K562 (cell line): ENCODE measurements around the gene CDRT4. TPM values are rescaled to one million over a fixed set of nuclear protein-coding genes. Genes with fewer than 3 reads are reported as not detected.

Experiments used
- ATAC-seq: fragments of 200-7000 bp; cut with Tn5 transposase; 3 replicates; pipeline ENCODE4 v1.9.1; 2020; ENCODE audit warnings: moderate library complexity
- BruUV-seq: library from RNA; stranded (reverse); fragments of 400-500 nt; replicated peaks from 2 replicates; lab custom pipeline; 2021; lab: Mats Ljungman, UMichigan
- CTCF ChIA-PET: fragments of 300-600 bp; formaldehyde crosslinking; extraction: SDS; loops from one replicate; lab custom pipeline; 2021; ENCODE audit warnings: low intra/inter-chr PET ratio; lab: Yijun Ruan, JAX
- POLR2A ChIA-PET: fragments of 300-600, 350-650 bp; sonication (Branson Sonifier 250); formaldehyde crosslinking; extraction: SDS; loops from one replicate; lab custom pipeline; 2021; ENCODE audit warnings: antibody characterized with exemption, inconsistent platforms; lab: Yijun Ruan, JAX
- DNase-seq, 4 experiments: peaks; one replicate each; pipeline versions ENCODE4 v3.0.0 to v3.0.0-alpha.2; 2011 to 2018; ENCODE audit warnings: low spot score in 3 of 4, mixed read lengths in 3 of 4; ENCODE audit errors: extremely low read depth in 1 of 4
- FAIRE-seq: peaks from 2 replicates; lab custom pipeline; 2011; peaks lifted over from hg19 to GRCh38; lab: Jason Lieb, UNC
- H2AFZ ChIP-seq: 2 replicates; pipeline ENCODE4 v1.6.0; 2011; ENCODE audit warnings: low read depth, low read length, control low read depth, inconsistent platforms
- H3K27ac ChIP-seq: fragments of 200-600 bp; 3 replicates; pipeline ENCODE4 v1.8.0; 2011; ENCODE audit warnings: low read depth, mild to moderate bottlenecking, control low read depth, inconsistent platforms, low read length, moderate library complexity, mixed read lengths; ENCODE audit errors: extremely low read depth
- H3K27me3 ChIP-seq, 2 experiments: fragments of 300-600 bp in 1 of 2; 2 replicates in 1 of 2; 3 replicates in 1 of 2; pipeline versions ENCODE4 v1.6.0 to v1.8.0; 2011; ENCODE audit warnings: inconsistent platforms in 2 of 2, low read length in 2 of 2, mild to moderate bottlenecking in 1 of 2, mixed read lengths in 1 of 2, moderate library complexity in 1 of 2; ENCODE audit not compliant: control insufficient read depth in 2 of 2, insufficient read depth in 2 of 2
- H3K36me3 ChIP-seq: fragments of 300-600 bp; 3 replicates; pipeline ENCODE4 v1.8.0; 2011; ENCODE audit warnings: mild to moderate bottlenecking, low read length, inconsistent platforms; ENCODE audit not compliant: control insufficient read depth, insufficient read depth
- H3K4me1 ChIP-seq, 2 experiments: fragments of 200-600 bp in 1 of 2; replicated peaks in 1 of 2; 2 replicates in 1 of 2; 3 replicates in 1 of 2; pipeline versions ENCODE4 v1.5.1 to v1.8.0; 2011; ENCODE audit warnings: inconsistent platforms in 2 of 2, low read length in 2 of 2, mild to moderate bottlenecking in 1 of 2, mixed read lengths in 1 of 2, moderate library complexity in 1 of 2; ENCODE audit not compliant: control insufficient read depth in 2 of 2, insufficient read depth in 2 of 2
- H3K4me2 ChIP-seq: 2 replicates; pipeline ENCODE4 v1.6.1; 2011; ENCODE audit warnings: low read length, control low read depth, inconsistent platforms, mixed read lengths; ENCODE audit not compliant: insufficient read depth
- H3K4me3 ChIP-seq: fragments of 200-600 bp; sonication (generic), shearing (Covaris generic); 2 replicates; pipeline ENCODE4 v1.5.1; 2016; ENCODE audit warnings: control low read depth, inconsistent platforms
- H3K79me2 ChIP-seq: fragments of 200-600 bp; 3 replicates; pipeline ENCODE4 v1.8.0; 2011; ENCODE audit warnings: low read length, inconsistent platforms; ENCODE audit not compliant: control insufficient read depth, insufficient read depth
- H3K9ac ChIP-seq, 2 experiments: 2 replicates each; pipeline versions ENCODE4 v1.6.0 to v1.6.1; 2011; ENCODE audit warnings: low read depth in 2 of 2, low read length in 2 of 2, control low read depth in 1 of 2, inconsistent platforms in 1 of 2, mild to moderate bottlenecking in 1 of 2, mixed read lengths in 1 of 2; ENCODE audit not compliant: insufficient read depth in 1 of 2
- H3K9me1 ChIP-seq: one replicate; pipeline ENCODE4 v1.6.0; 2011; ENCODE audit warnings: inconsistent platforms, mild to moderate bottlenecking, low read length, moderate library complexity; ENCODE audit not compliant: control insufficient read depth, insufficient read depth
- H3K9me3 ChIP-seq: replicated peaks from 2 replicates; pipeline ENCODE4 v1.5.1; 2011; ENCODE audit warnings: low read depth, low read length, inconsistent platforms; ENCODE audit not compliant: control insufficient read depth, insufficient read depth
- H4K20me1 ChIP-seq: replicated peaks from 2 replicates; pipeline ENCODE4 v1.6.1; 2011; ENCODE audit warnings: low read length, inconsistent platforms, mixed read lengths; ENCODE audit not compliant: control insufficient read depth, insufficient read depth
- ARHGAP35 ChIP-seq: fragments of 450-650 bp; IDR thresholded peaks from 2 replicates; pipeline ENCODE4 v1.6.1; 2018; ENCODE audit not compliant: partially characterized antibody
- ARID4B ChIP-seq: sonication (generic); formaldehyde crosslinking; IDR thresholded peaks from 2 replicates; pipeline ENCODE4 v1.8.0; 2022; ENCODE audit warnings: mild to moderate bottlenecking, missing genetic modification reagents
- CBX1 ChIP-seq: sonication (generic); IDR thresholded peaks from 2 replicates; pipeline ENCODE4 v1.6.1; 2016; ENCODE audit warnings: antibody characterized with exemption, low read depth, mild to moderate bottlenecking
- ETS2 ChIP-seq: IDR thresholded peaks from 2 replicates; pipeline ENCODE4 v1.6.1; 2016; ENCODE audit warnings: borderline replicate concordance, missing genetic modification characterization, mild to moderate bottlenecking, moderate library complexity, missing compliant biosample characterization; ENCODE audit not compliant: poor library complexity, severe bottlenecking
- HINFP ChIP-seq: fragments of 450-650 bp; conservative IDR thresholded peaks from 2 replicates; pipeline ENCODE4 v1.6.1; 2016; ENCODE audit warnings: missing genetic modification characterization, low read depth, mild to moderate bottlenecking, control low read depth, missing compliant biosample characterization
- HLTF ChIP-seq: fragments of 450-650 bp; IDR thresholded peaks from 2 replicates; pipeline ENCODE4 v1.6.1; 2016
- HMG20A ChIP-seq: fragments of 450-650 bp; formaldehyde crosslinking; conservative IDR thresholded peaks from 2 replicates; pipeline ENCODE4 v1.4.0; 2020; ENCODE audit warnings: mild to moderate bottlenecking, mixed read lengths
- KLF10 ChIP-seq: fragments of 250-450 bp; sonication (Bioruptor Pico); IDR thresholded peaks from 2 replicates; pipeline ENCODE4 v1.6.1; 2021; ENCODE audit warnings: matching md5 sums
- RCOR1 ChIP-seq, 2 experiments: IDR thresholded peaks; 2 replicates each; pipeline ENCODE4 v1.6.1; 2012; ENCODE audit warnings: low read depth in 2 of 2, low read length in 2 of 2, borderline replicate concordance in 1 of 2, improper control_type of control experiment in 1 of 2
- SAFB ChIP-seq: fragments of 200-400 bp; formaldehyde crosslinking; IDR thresholded peaks from 2 replicates; pipeline ENCODE4 v1.6.1; 2017; ENCODE audit warnings: low read depth, low read length, borderline replicate concordance
- SLC30A9 ChIP-seq: fragments of 250-450 bp; sonication (Bioruptor Pico); IDR thresholded peaks from 2 replicates; pipeline ENCODE4 v1.8.0; 2022; ENCODE audit warnings: mild to moderate bottlenecking, moderate library complexity
- XRCC5 ChIP-seq: fragments of 200-400 bp; formaldehyde crosslinking; IDR thresholded peaks from 2 replicates; pipeline ENCODE4 v1.6.1; 2017; ENCODE audit warnings: low read depth, mild to moderate bottlenecking, low read length
- ZBTB12 ChIP-seq: fragments of 250-450 bp; sonication (Bioruptor Pico); IDR thresholded peaks from 2 replicates; pipeline ENCODE4 v1.4.0; 2020
- ZNF184 ChIP-seq: sonication (generic); formaldehyde crosslinking; IDR thresholded peaks from 2 replicates; pipeline ENCODE4 v1.5.0; 2020; ENCODE audit warnings: missing genetic modification reagents
- ZNF395 ChIP-seq: fragments of 200-800 bp; sonication (Bioruptor generic); IDR thresholded peaks from 2 replicates; pipeline ENCODE4 v1.6.1; 2017; ENCODE audit warnings: missing genetic modification characterization, missing compliant biosample characterization
- ZNF699 ChIP-seq: fragments of 250-450 bp; sonication (Bioruptor Pico); IDR thresholded peaks from 2 replicates; pipeline ENCODE4 v1.8.0; 2021; ENCODE audit warnings: mild to moderate bottlenecking, moderate library complexity; ENCODE audit not compliant: insufficient replicate concordance
- WGBS: fragments of 100-300 bp; shearing (Covaris generic); methylation state at CpG from one replicate; pipeline ENCODE4 v1.1.6; 2016; ENCODE audit warnings: low coverage, mixed read lengths; ENCODE audit not compliant: insufficient coverage; ENCODE audit errors: missing lambda C conversion rate; 5-methylcytosine and 5-hydroxymethylcytosine counted together
- in situ Hi-C: fragments of 300-500 bp; cut with MboI; formaldehyde crosslinking; loops from 4 replicates; pipeline ENCODE4 v1.15.0; 2018; ENCODE audit warnings: inconsistent platforms, mixed read lengths
- intact Hi-C: fragments of 100-400 bp; cut with micrococcal nuclease; formaldehyde crosslinking; loops from 2 replicates; pipeline ENCODE4 v1.14.2; 2022
- polyA plus RNA-seq, 8 experiments: library from polyadenylated mRNA; depleted of rRNA in 4 of 8; stranded (reverse) in 5 of 8; unstranded in 3 of 8; fragments of >200 nt; fragmentation: Nextera tagmentation in 2 of 8; fragmentation: Illumina TruSeq in 1 of 8; extraction: Ambion mirVana in 2 of 8; extraction: Trizol in 1 of 8; gene quantifications; 2 replicates each; pipeline versions ENCODE4 v1.2.1 to v1.2.3, GENCODE V29; 2011 to 2014; ENCODE audit warnings: inconsistent platforms in 1 of 8, missing spikeins in 1 of 8
- total RNA-seq, 7 experiments: library from RNA; depleted of rRNA in 6 of 7; stranded (reverse); fragments of >200 nt in 6 of 7; fragmentation: Illumina TruSeq in 2 of 7; extraction: Trizol in 2 of 7; gene quantifications; 2 replicates each; pipeline versions ENCODE4 v1.2.1 to v1.2.3, GENCODE V29; 2011 to 2021; ENCODE audit warnings: low replicate concordance in 1 of 7

Gene CDRT4
- total and polyA plus RNA-seq, 9 of the 15 experiments (the other 6 are each of a cell fraction or from before 2014, with no cell fraction given), result 1.7 to 6.4 (median 3.5) TPM

GRCh38 chr17:15457723-15458094, 9.7 kb downstream of the CDRT4 start:
- ChIA-PET CTCF (no interaction called here), POLR2A (no interaction called here)
- Histone ChIP-seq H3K79me2 (no peaks in the 10 kb centered on the region), H3K27ac (no peak overlapping the region), H3K4me3 (no peak overlapping the region), H3K4me1 (no peaks in the 10 kb centered on the region), H3K9ac (no peak overlapping the region), H3K27me3 (no peaks in the 10 kb centered on the region), H3K4me2 (no peak overlapping the region), H3K36me3 (no peaks in the 10 kb centered on the region), H3K9me3 (no peaks in the 10 kb centered on the region), H3K9me1 (no peaks in the 10 kb centered on the region), H4K20me1 (no peaks in the 10 kb centered on the region), H2AFZ (no peak overlapping the region)
- 58% methylated on average over 5 of the region's 7 CpGs for WGBS
- ATAC-seq, result no peak
- BruUV-seq, result no TSS peak
- no peak for DNase-seq
- intact Hi-C loops, result no loop called here
- in situ Hi-C loops, result no loop called here
- FAIRE-seq, result no peak
- no peak for TF ChIP-seq ZNF395 (CRISPR knock-in tag)
- no peak for TF ChIP-seq CBX1
- no peak for TF ChIP-seq SLC30A9 (CRISPR knock-in tag)
- TF ChIP-seq XRCC5, result no peak
- no peak for TF ChIP-seq KLF10 (CRISPR knock-in tag)
- TF ChIP-seq ZBTB12, result no peak
- TF ChIP-seq HLTF, result no peak
- TF ChIP-seq ZNF699 (CRISPR knock-in tag), result no peak
- TF ChIP-seq ZNF184 (CRISPR knock-in tag), result no peak
- no peak for TF ChIP-seq HMG20A (CRISPR knock-in tag)
- no peak for TF ChIP-seq ETS2
- TF ChIP-seq SAFB, result no peak
- TF ChIP-seq RCOR1 (IDR thresholded peaks at IDR 0.05; ENCODE audit: borderline replicate concordance in 1 of 2, low read depth in 2 of 2, low read length in 2 of 2), result no peak
- TF ChIP-seq ARHGAP35, result no peak
- no peak for TF ChIP-seq HINFP (tag)
- TF ChIP-seq ARID4B (CRISPR knock-in tag), result no peak
